ENCODE measurements around the gene HOXA9. TPM values are rescaled to one million over a fixed set of nuclear protein-coding genes. Genes with fewer than 3 reads are reported as not detected.
A peak's percentile ranks its signal among the peaks of the same experiment; 100 is the strongest.

Gene HOXA9
- total and polyA plus RNA-seq, 2 of the 4 experiments (the other 2 are of a cell fraction) = 0.18 to 0.32 TPM

DNA sequence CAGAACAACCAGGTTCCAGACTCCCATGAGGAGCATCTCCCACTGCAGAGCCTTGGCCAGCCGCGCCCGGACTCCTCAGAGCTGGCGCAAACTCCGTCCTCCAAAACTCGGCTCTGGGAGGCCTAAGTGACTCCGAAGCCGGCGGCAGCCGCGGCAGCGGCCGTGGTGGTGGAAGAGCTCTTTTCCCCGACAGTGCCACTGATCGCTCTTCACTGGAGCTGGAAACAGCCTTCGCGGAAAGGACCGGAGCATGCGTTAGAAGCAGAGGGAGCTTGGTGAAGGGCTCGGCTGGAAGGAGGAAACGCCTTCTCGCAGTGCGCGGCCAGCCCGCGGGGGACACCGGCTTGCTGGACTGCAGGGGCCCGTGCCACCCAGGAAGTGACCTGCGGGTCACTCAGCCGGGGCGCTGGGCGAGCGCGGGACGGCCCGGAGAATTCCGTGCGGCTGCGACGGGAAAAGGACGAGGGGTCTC, 39.5 kb upstream of the HOXA9 start:
- Histone ChIP-seq H3K56ac (ENCODE audit: extremely low read depth, insufficient read depth, low read length) (no peak overlapping the region), H3K79me1 (ENCODE audit: low read depth in 1 of 2, low read length in 2 of 2) (no peaks in the 10 kb centered on the region), H3K4ac (ENCODE audit: low read depth, low read length) (no peak overlapping the region), H2BK15ac (ENCODE audit: low read depth, low read length) (no peak overlapping the region), H3K27ac (ENCODE audit: insufficient read depth, low read length) (no peak overlapping the region), H3K27me3 (ENCODE audit: control insufficient read depth, insufficient read depth, low read length) (peaks cover 97% of the 10 kb centered on the region), H2AK5ac (ENCODE audit: low read depth, low read length) (no peak overlapping the region), H3K36me3 (ENCODE audit: control insufficient read depth, insufficient read depth, low read length) (no peaks in the 10 kb centered on the region), H3K14ac (replicated peaks; ENCODE audit: low read depth, low read length) (no peak overlapping the region), H3K4me3 (ENCODE audit: insufficient read depth, low read depth, low read length) (no peak overlapping the region), H2BK120ac (ENCODE audit: low read depth, low read length) (no peak overlapping the region), H4K20me1 (ENCODE audit: insufficient read depth, low read length) (peaks cover 24% of the 10 kb centered on the region), H3K4me2 (ENCODE audit: low read depth, low read length) (peak overlapping the region; percentile 31; the same call in 1 of the 2 replicates), H3K9ac (ENCODE audit: low read depth, low read length) (no peak overlapping the region), H4K91ac (ENCODE audit: insufficient read depth, low read depth, low read length) (no peak overlapping the region), H3K23ac (ENCODE audit: low read depth, low read length) (no peak overlapping the region), H4K5ac (ENCODE audit: low read depth, low read length) (no peak overlapping the region), H2BK20ac (ENCODE audit: low read depth, low read length) (no peak overlapping the region), H2BK5ac (ENCODE audit: low read depth, low read length, poor library complexity, severe bottlenecking) (no peak overlapping the region), H3K9me3 (ENCODE audit: control insufficient read depth, insufficient read depth, low read length) (peaks cover 7% of the 10 kb centered on the region; the same call in 1 of the 2 replicates), H4K8ac (ENCODE audit: low read depth in 2 of 2, low read length in 2 of 2) (no peak overlapping the region), H3K4me1 (ENCODE audit: control insufficient read depth, insufficient read depth, low read length) (peaks cover 2% of the 10 kb centered on the region; the same call in 1 of the 2 replicates), H3K9me1 (ENCODE audit: insufficient read depth, low read length) (peaks cover 5% of the 10 kb centered on the region; the same call in 1 of the 2 replicates), H2AFZ (replicated peaks; ENCODE audit: low read length, poor library complexity) (peak overlapping the region; percentile 59), H3K18ac (ENCODE audit: low read depth, low read length) (no peak overlapping the region), H2AK9ac (replicated peaks; ENCODE audit: low read depth, low read length, poor library complexity) (no peak overlapping the region)
- POLR2A ChIA-PET (ENCODE audit: unreplicated experiment) = no interaction called here
- intact Hi-C loops (cut with micrococcal nuclease) = no loop called here
- ATAC-seq (ENCODE audit: low read depth) (peak; percentile 27), DNase-seq (no peak)
- CTCF ChIA-PET = interaction anchor here (0.7 kb wide), 1 partner anchor 9 kb away, joined by 3 read pairs; no protein-coding TSS in a partner anchor
- TF ChIP-seq CTCF (conservative IDR thresholded peaks at IDR 0.05; ENCODE audit: low read depth, low read length) = no peak
- no peak for TF ChIP-seq POLR2A (IDR thresholded peaks at IDR 0.05; ENCODE audit: low read depth, low read length)
- TF ChIP-seq FOS (IDR thresholded peaks at IDR 0.05; ENCODE audit: low read depth, low read length) = no peak
- TF ChIP-seq MXI1 (IDR thresholded peaks at IDR 0.05; ENCODE audit: borderline replicate concordance, low read depth, low read length) = no peak
- no peak for TF ChIP-seq RFX5 (IDR thresholded peaks at IDR 0.05; ENCODE audit: low read depth, low read length)
- no peak for TF ChIP-seq ELK1 (IDR thresholded peaks at IDR 0.05; ENCODE audit: borderline replicate concordance, low read depth, low read length)
- TF ChIP-seq RCOR1 (IDR thresholded peaks at IDR 0.05; ENCODE audit: insufficient replicate concordance, low read length) = no peak
- TF ChIP-seq RAD21 (IDR thresholded peaks at IDR 0.05; ENCODE audit: low read length) = no peak
- in situ Hi-C loops (cut with MboI; ENCODE audit: low sequenced_read_pairs) = loop anchor here (5.0 to 10.0 kb wide), 2 partner anchors 377 to 570 kb away; no protein-coding TSS in a partner anchor
- 3% methylated on average over 31 of the region's 41 CpGs; no CpG with 5 or more reads in 1 of the 2 experiments for WGBS, 2 experiments (ENCODE audit: extremely low coverage in 2 of 2, insufficient read length in 1 of 2)
- BruUV-seq (replicated peaks) = no TSS peak
- dilution Hi-C loops (cut with HindIII; ENCODE audit: low sequenced_read_pairs, unreplicated experiment) = no loop called here

Data from IMR-90 (cell line).